Stimulated activated naive CD8-positive, alpha-beta T cell treated with anti-CD3 and anti-CD28 coated beads, Interleukin-15, amount 100 ng/mL, for 72 hours (primary cell): Measurements from ENCODE around the gene TLR2.
A peak's percentile ranks its signal among the peaks of the same experiment; 100 is the strongest.

Experiments
- ATAC-seq: fragments of 150-1000 bp; cut with Tn5 transposase; 2 replicates; pipeline ENCODE4 v1.10.0; 2021; ENCODE audit warnings: mild to moderate bottlenecking, moderate library complexity
- DNase-seq, 2 donors: peaks; one replicate each; pipeline ENCODE4 v3.0.0; 2021 to 2022
- H3K27ac Mint-ChIP-seq, 2 donors: one replicate each; pipeline ENCODE4 v1.8.0; 2022; ENCODE audit warnings: mild to moderate bottlenecking in 2 of 2, mixed read lengths in 2 of 2, moderate library complexity in 2 of 2
- H3K27me3 Mint-ChIP-seq: one replicate; pipeline ENCODE4 v1.8.0; 2022; ENCODE audit warnings: mixed read lengths
- H3K4me1 Mint-ChIP-seq: one replicate; pipeline ENCODE4 v1.8.0; 2022; ENCODE audit warnings: mild to moderate bottlenecking, mixed read lengths
- H3K4me3 Mint-ChIP-seq, 2 donors: one replicate each; pipeline ENCODE4 v1.8.0; 2022; ENCODE audit warnings: mild to moderate bottlenecking in 2 of 2, mixed read lengths in 2 of 2, moderate library complexity in 1 of 2
- H3K9me3 Mint-ChIP-seq, 2 donors: one replicate each; pipeline ENCODE4 v1.8.0; 2022; ENCODE audit warnings: mixed read lengths in 2 of 2

The TLR2 gene, protein sequence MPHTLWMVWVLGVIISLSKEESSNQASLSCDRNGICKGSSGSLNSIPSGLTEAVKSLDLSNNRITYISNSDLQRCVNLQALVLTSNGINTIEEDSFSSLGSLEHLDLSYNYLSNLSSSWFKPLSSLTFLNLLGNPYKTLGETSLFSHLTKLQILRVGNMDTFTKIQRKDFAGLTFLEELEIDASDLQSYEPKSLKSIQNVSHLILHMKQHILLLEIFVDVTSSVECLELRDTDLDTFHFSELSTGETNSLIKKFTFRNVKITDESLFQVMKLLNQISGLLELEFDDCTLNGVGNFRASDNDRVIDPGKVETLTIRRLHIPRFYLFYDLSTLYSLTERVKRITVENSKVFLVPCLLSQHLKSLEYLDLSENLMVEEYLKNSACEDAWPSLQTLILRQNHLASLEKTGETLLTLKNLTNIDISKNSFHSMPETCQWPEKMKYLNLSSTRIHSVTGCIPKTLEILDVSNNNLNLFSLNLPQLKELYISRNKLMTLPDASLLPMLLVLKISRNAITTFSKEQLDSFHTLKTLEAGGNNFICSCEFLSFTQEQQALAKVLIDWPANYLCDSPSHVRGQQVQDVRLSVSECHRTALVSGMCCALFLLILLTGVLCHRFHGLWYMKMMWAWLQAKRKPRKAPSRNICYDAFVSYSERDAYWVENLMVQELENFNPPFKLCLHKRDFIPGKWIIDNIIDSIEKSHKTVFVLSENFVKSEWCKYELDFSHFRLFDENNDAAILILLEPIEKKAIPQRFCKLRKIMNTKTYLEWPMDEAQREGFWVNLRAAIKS

DNA sequence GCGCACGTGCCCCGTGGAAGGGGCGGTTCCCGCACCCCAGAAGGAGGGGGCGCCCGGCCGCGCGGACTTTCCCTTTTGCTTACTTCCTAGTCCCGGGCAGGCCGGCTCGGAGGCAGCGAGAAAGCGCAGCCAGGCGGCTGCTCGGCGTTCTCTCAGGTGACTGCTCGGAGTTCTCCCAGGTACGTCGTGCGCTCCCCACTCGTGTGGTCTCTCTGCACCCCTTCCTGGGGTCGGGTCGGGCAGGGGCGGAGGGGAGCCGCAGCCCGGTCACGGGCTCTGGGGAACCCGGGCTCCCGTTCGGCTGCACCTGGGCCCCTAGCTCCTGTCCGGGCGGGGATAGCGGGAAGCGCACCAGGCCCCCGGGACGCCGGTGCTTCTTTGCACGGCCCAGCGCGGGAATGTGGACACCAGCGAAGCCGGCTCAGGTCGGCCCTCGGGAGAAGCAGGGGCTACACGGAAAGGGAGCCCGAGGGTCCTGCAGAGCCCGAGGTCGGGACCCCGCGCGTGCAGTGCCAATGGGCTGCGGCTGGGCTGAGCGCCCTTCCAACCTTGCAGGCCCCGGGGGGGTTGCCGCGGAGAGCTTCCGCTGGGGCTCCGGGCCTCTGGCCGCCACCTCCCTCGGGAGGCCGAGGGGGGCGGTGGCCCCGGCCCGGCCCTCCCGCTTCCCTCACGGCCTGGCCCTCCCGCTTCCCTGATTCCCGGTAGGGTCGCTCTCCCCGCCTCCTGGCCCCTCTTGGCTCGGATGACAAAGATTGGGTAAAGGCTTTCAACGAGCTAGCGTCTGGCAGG lies at the start of gene TLR2:
TSS of gene TLR2 (plus strand) at position 99 of the 789 bp plus-strand sequence. CDS start 18,628 bp downstream, outside the sequence.
- Mint-ChIP-seq H3K9me3 (peaks cover 10 to 11% of the 10 kb centered on the region in 2 donors), H3K4me3 (peak within 1 kb of the TSS; percentile 83 to 85), H3K27ac (peak within 1 kb of the TSS in 1 of 2 donors; percentile 89), H3K4me1 (peaks cover 18% of the 10 kb centered on the region), H3K27me3 (peaks cover 37% of the 10 kb centered on the region)
- DNase-seq = peak; percentile 55 to 61
- peak; percentile 93 for ATAC-seq

DNA sequence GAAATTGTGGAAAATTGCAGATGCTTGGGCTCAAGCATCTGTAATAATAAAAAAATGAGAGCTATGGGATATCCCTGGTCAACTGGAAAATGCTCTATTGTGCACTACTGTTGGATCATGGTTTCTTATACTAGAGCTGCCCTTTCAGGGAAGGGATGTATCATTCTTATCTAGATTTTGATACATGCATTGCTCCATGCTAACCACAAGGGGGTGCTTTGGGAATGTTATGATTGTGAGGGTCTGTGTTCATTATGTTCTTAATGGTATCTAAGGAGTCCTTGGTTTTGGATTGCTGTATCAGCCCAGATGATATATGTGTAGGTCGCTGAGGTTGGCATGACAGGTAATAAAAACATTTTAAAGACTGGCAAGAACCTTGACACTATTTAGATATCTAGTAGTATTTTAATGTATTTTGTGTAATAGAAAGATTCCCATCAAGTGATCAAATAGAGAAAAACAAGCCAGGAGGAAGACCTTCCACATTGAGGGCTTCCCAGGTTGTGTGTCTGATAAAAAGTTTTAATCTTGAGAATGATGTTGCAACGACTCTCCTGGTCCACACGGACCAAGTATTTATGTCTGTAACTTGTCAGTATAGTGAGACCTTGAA lies 49.2 kb upstream of the TLR2 start:
- no peak overlapping the region for H3K27ac Mint-ChIP-seq
- ATAC-seq = no peak

DNA sequence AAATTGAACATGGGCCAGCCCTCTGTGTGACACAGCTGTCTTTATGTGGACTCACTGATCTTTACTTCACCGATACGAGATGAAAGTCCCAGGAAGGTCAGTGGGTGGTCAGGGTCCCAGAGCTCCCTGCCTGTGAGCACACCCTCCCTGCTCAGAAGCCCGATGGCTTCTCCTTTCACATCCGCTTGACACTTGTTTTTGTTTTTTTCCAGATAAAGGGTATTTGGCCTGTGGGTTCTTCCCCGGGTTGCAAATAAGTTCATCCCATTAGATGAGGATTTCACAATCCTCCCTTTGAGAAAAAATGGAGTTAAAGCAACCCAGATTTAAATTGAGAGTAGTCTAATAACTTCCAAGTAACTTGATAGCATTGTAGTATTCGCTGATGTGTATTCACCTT lies 48.2 kb upstream of the TLR2 start:
- Mint-ChIP-seq H3K4me3 (no peak overlapping the region), H3K9me3 (no peaks in the 10 kb centered on the region), H3K27me3 (no peaks in the 10 kb centered on the region), H3K4me1 (no peaks in the 10 kb centered on the region), H3K27ac (no peak overlapping the region)
- DNase-seq (no peak), ATAC-seq (no peak)

More for the DNA sequence above, 49.2 kb upstream of the TLR2 start:
- Mint-ChIP-seq H3K9me3 (no peaks in the 10 kb centered on the region), H3K4me3 (no peak overlapping the region), H3K27me3 (no peaks in the 10 kb centered on the region), H3K4me1 (no peaks in the 10 kb centered on the region)
- no peak for DNase-seq

DNA sequence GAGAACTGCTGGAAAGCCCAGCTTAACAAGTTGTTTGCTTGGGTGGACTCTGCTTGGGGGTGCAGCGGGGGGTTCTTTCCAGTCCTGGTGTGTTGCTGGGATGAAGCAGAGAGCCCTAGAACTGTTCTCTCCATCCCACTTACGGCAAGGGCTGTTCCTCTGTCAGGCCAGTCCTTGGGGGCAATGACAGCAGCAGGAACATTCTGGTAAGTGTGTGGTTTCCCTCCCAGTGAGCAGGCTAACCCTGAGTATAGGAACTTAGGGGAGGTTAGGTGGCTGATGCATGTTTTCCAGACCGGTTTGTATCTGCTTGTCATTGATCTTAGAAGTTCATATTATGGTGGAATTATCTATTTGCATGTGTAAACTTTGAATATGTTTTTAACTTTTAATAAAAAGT lies 46.9 kb upstream of the TLR2 start:
- no peaks in the 10 kb centered on the region for H3K9me3 Mint-ChIP-seq
- peaks cover 6% of the 10 kb centered on the region for H3K4me1 Mint-ChIP-seq
- no peaks in the 10 kb centered on the region for H3K27me3 Mint-ChIP-seq
- H3K4me3 Mint-ChIP-seq = no peak overlapping the region
- ATAC-seq = no peak
- H3K27ac Mint-ChIP-seq = no peak overlapping the region
- no peak for DNase-seq

DNA sequence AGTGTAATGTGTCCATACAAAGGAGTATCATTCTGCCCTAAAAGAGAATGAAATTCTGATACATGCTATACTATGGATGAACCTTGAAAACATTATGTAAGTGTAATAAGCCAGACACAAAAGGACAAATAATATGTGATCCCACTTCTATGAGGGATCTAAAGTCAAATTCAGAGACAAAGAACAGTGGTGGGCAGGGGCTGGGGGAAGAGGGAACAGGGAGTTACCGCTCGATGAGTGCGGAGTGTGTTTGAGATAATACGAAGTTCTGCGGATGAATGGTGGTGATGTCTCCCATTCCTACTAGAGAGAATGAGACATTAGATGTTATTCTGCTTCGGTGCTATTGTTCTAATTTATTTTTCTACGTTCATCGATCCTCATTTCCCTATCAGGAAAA lies 46.1 kb upstream of the TLR2 start:
- Mint-ChIP-seq H3K4me3 (no peak overlapping the region), H3K4me1 (peaks cover 8% of the 10 kb centered on the region), H3K9me3 (no peaks in the 10 kb centered on the region), H3K27ac (no peak overlapping the region), H3K27me3 (no peaks in the 10 kb centered on the region)
- DNase-seq (no peak), ATAC-seq (no peak)

GRCh38 chr4:153638999-153639398 lies 45.1 kb upstream of the TLR2 start:
- no peak for DNase-seq
- Mint-ChIP-seq H3K9me3 (no peaks in the 10 kb centered on the region), H3K4me3 (no peak overlapping the region), H3K4me1 (peaks cover 8% of the 10 kb centered on the region), H3K27me3 (no peaks in the 10 kb centered on the region), H3K27ac (peak overlapping the region in 1 of 2 donors; percentile 79)
- no peak for ATAC-seq

GRCh38 chr4:153639833-153640802 lies 44.0 kb upstream of the TLR2 start:
- ATAC-seq (no peak), DNase-seq (no peak)
- Mint-ChIP-seq H3K4me1 (peaks cover 8% of the 10 kb centered on the region), H3K9me3 (no peaks in the 10 kb centered on the region), H3K27ac (peak overlapping the region in 1 of 2 donors; percentile 23), H3K27me3 (no peaks in the 10 kb centered on the region), H3K4me3 (no peak overlapping the region)

- ATAC-seq = peak; percentile 84
- Mint-ChIP-seq H3K9me3 (no peaks in the 10 kb centered on the region), H3K27me3 (no peaks in the 10 kb centered on the region), H3K27ac (no peak overlapping the region), H3K4me3 (no peak overlapping the region), H3K4me1 (peaks cover 8% of the 10 kb centered on the region)
- no peak for DNase-seq
Measured at GRCh38 chr4:153641532-153641931, 42.5 kb upstream of the TLR2 start.

- Mint-ChIP-seq H3K4me3 (peak overlapping the region in 1 of 2 donors; percentile 47), H3K27ac (peak overlapping the region in 1 of 2 donors; percentile 50)
Measured at GRCh38 chr4:153643406-153644383, 40.4 kb upstream of the TLR2 start.

DNA sequence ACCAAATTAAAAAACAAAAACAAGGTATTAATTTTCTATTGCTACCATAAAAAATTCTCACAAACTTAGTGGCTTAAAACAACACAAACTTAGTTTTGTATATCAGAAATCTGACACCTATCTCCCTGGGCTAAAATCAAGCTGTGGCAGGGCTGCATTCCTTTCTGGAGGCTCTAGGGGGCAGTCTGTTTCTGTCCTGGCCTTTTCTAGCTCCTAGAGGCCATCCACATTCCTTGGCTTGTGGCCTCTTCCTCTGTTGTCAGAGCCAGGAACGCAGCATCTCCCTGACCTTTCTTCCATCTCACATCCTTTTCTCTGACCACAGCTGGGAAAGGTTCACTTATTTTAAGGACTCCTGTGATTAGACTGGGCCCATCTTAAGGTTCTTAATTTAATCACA lies 38.9 kb upstream of the TLR2 start:
- no peak overlapping the region for H3K27ac Mint-ChIP-seq
- no peak overlapping the region for H3K4me3 Mint-ChIP-seq

More at GRCh38 chr4:153643406-153644383, 40.4 kb upstream of the TLR2 start:
- Mint-ChIP-seq H3K4me1 (peaks cover 16% of the 10 kb centered on the region), H3K27me3 (no peaks in the 10 kb centered on the region), H3K9me3 (no peaks in the 10 kb centered on the region)
- ATAC-seq (peak; percentile 87), DNase-seq (no peak)

DNA sequence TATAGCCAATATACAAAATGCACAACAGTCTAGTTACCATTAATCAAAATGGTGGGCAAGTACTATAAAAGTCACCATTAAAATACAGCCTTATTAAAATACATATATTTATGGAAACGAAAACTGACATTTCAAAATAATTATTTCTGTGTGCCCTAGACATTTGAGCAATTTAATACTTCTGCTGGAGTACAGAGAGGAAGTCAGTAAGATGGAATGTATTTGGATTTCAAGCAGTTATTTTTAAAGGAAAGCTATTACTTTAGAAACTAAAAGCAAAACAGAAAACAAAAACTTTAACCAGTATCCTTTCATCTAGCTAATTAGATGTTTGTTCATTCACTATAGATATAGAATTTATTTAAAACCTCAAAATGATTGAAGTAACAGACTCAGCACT lies 37.8 kb upstream of the TLR2 start:
- peaks cover 27% of the 10 kb centered on the region for H3K4me1 Mint-ChIP-seq
- no peak overlapping the region for H3K4me3 Mint-ChIP-seq
- no peaks in the 10 kb centered on the region for H3K27me3 Mint-ChIP-seq
- no peaks in the 10 kb centered on the region for H3K9me3 Mint-ChIP-seq
- H3K27ac Mint-ChIP-seq = no peak overlapping the region
- ATAC-seq (no peak), DNase-seq (no peak)

More for the DNA sequence above, 38.9 kb upstream of the TLR2 start:
- Mint-ChIP-seq H3K27me3 (no peaks in the 10 kb centered on the region), H3K9me3 (no peaks in the 10 kb centered on the region), H3K4me1 (peaks cover 19% of the 10 kb centered on the region)
- DNase-seq (no peak), ATAC-seq (no peak)

GRCh38 chr4:153646978-153647377 lies 37.1 kb upstream of the TLR2 start:
- no peak for ATAC-seq
- no peak for DNase-seq
- Mint-ChIP-seq H3K27ac (no peak overlapping the region), H3K4me3 (no peak overlapping the region), H3K4me1 (peaks cover 31% of the 10 kb centered on the region), H3K9me3 (no peaks in the 10 kb centered on the region), H3K27me3 (no peaks in the 10 kb centered on the region)

DNA sequence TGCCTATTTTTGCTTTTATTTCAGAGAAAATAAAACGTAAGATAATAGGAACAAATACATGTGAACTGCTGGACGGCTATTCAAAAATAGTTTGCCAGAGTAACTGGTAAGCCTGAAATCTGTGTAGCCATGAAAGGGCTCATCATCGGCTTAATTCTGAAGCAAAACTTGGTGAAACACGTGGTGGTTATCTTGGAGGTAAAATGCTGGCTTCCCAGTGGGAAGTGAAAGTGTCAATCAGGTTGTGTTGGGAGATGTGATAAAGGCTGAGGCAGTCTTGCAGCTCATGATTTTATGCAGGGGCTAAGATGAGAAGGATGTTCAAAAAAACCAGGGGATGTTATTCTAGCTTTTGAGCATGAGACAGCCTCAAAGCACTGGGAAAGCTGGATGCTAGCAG lies 36.1 kb upstream of the TLR2 start:
- no peaks in the 10 kb centered on the region for H3K9me3 Mint-ChIP-seq
- H3K27me3 Mint-ChIP-seq = no peaks in the 10 kb centered on the region
- H3K4me1 Mint-ChIP-seq = peaks cover 27% of the 10 kb centered on the region
- DNase-seq (no peak), ATAC-seq (no peak)
- H3K27ac Mint-ChIP-seq = no peak overlapping the region
- no peak overlapping the region for H3K4me3 Mint-ChIP-seq
